HG02759 (cell line): ENCODE results near the gene CCDC34.
A peak's percentile ranks its signal among the peaks of the same experiment; 100 is the strongest.

Experiments used
- ATAC-seq: cut with Tn5 transposase; IDR thresholded peaks from one replicate; pipeline ENCODE4 v1.9.1; 2021; ENCODE audit warnings: mild to moderate bottlenecking, moderate library complexity; ENCODE audit not compliant: unreplicated experiment

The CCDC34 gene

DNA sequence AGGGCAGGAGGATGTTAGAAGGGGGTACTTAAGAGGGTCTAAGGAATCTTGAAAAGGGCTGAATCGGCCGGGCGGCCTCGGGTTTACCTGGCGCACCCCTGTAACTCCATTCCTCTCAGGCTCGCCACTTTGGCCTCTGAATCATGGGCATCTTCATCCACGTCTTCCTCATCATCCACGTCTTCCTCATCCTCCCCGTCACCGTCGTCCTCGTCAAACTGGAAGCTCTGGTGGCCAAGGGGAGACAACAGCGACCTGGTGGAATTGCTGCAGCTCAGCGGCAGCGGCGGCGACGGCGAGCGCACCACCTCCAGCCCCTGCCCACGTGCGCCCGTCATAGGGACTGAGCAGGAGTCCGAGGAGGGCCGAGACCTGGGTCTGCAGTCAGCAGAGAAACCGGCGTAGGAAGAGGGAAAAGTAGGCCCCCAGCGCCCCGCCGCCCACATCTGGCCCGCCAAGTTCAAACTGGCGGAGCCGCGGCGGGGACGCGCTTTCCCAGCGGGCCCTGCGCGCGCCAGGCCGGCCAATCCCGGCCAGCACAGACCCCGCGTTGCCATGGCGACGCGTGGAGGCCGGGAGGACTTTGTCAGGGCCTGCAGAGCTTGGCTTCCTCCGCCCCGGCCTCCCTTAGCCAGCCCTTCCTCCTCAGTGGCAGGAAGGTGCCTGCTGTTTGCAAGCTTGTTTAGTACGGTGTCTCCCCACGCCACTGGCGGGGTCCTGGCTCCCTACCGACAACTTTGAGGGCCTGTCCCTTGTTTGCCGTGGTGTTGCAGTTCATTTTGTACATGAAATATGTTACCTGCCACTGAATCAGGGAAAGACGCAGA lies at the start of gene CCDC34:
Gene CCDC34, minus strand, starts transcription at position 467 of the 827 bp plus-strand sequence. Its CDS starts 21 bp downstream, at position 446.
- ATAC-seq: peak; percentile 99

- no peak for ATAC-seq
These were observed 49.2 kb upstream of the CCDC34 start for GRCh38 chr11:27412192-27412691.

DNA sequence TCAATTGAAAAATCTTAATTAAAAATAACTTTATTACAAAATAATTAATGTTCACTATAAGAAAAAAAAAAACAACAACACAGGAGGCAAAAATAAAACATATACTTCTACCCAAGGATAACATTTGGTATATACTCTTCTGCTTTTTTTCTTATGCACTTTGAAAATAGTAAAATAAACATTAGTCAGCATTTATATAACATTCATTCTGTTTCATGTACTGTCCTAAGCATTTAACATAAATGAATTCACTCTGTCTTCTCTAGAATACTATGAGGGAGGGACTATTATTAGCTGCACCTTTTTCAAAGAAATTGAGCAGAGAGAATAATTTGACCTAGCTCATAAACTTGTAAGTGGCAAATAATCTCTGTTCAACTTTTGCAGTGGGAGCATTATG lies 48.3 kb upstream of the CCDC34 start:
- no peak for ATAC-seq

- ATAC-seq: no peak
These were observed 47.3 kb upstream of the CCDC34 start for GRCh38 chr11:27410272-27410671.

- ATAC-seq: no peak
These were observed 46.7 kb upstream of the CCDC34 start for GRCh38 chr11:27409742-27410141.

DNA sequence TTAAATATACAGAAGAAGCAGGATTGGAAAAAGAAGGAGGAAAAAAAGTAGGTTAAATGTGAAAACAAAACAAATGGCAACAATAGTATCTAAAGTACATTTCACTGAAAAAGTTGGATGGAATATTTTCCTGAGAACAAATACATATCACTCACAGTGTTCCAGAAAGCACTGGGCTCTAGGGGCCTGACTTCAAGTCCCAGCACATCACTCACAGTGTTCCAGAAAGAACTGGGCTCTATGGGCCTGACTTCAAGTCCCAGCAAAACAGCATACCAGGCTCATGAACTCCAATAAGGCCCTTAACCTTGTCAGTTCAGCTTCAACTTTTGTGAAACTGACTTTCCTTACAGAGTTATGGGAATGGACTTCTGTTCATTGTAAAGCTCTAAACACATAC lies 46.0 kb upstream of the CCDC34 start:
- ATAC-seq: no peak

DNA sequence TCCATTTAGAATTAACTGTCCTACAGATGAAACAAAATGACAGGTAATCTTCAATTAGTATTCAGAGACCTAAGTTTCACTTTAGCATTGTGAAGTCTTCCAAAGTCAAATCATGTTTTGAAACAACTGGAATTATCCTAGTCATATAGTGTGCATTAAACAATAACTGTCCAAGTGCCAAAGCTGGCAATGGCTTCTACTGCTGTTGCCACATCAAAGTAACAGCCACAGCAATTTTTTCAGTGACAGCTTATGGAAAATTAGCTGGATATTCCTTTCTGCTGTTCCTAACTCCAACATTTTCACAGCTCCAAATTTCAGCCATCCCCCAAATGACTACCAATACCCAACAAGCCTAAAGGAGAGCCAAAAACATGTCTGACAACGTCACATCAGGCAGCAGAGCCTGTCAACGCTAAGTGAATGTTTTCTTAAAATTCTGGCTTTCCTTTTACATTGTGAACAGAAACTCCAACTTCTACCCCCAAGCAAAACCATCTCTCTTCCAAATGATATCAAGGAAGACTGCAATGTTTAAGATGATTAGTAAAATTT lies 45.3 kb upstream of the CCDC34 start:
- ATAC-seq: no peak

DNA sequence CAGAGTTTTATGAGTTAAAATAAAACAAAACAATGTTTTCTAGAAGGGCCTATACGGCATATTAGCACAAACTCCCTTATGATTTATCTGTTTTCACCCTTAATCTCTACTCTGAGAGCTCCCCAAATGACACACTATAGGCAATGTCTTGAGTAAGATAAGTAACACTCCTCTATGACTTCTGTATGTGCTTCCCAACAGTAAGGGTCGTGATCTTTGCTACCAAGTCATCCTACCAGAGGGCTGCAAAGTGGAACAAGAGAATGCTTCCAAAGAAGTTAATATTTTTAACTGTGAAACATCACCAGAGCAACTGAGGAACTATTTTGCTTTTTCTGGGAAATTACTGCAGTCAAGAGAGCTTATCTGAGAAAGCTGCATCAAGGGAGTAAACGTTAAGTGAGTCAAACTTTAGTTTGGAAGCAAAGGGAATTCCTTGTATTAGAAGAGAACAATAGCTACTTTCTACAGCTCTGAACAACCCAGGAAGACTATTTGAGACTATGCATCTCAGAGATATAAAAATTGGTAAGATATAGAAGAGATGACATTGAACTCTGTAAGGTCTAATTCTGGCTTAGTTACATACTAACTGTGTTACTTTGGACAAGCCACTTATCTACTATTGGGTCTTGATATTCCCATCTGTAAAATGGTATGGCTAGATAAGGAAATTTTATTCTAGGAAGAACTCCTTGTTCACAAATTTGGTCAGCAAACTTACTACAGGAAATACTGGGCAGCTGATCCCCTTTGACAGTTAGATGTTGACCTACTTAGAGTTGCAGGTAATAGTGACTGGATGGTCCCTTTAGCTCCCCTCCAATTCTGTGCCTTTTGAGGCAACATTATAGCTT lies 43.7 kb upstream of the CCDC34 start:
- ATAC-seq: no peak

GRCh38 chr11:27405134-27405533 lies 42.1 kb upstream of the CCDC34 start:
- ATAC-seq: no peak

DNA sequence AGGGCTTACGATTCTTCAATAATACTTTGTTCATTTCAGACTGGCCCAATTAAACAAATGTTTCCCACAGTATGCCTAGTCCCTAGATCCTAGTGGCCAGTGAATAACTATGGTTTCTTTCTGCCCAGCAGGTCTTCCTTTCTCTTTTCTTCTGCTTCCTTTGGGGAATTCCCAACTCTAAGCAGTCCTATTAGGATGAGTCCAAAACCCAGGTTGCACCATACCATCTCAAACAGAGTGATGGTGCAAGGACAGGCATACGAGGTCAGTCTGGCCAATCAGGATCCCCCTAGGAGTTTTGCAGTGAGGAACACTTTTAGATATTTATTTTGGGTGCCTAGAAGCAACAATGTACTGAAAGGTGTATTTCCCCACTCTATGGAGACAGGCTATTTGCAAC lies 41.4 kb upstream of the CCDC34 start:
- no peak for ATAC-seq

DNA sequence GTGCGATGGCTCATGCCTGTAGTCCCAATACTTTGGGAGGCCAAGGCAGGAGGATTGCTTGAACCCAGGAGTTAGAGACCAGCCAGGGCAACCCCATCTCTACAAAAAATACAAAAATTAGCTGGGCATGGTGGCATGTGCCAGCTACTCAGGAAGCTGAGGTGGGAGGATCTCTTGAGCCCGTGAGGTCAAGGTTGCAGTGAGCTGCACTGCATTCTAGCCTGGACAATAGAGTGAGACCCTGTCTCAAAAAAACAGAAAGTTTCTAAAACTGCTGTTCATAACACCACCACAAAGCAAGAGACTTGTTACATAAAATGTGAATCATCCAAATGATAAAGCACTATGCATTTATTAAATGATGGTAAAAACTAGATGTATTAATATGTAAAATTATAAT lies 40.2 kb upstream of the CCDC34 start:
- ATAC-seq: no peak

- no peak for ATAC-seq
These were observed 39.4 kb upstream of the CCDC34 start for GRCh38 chr11:27402450-27402849.

GRCh38 chr11:27401833-27402316 lies 38.9 kb upstream of the CCDC34 start:
- no peak for ATAC-seq

DNA sequence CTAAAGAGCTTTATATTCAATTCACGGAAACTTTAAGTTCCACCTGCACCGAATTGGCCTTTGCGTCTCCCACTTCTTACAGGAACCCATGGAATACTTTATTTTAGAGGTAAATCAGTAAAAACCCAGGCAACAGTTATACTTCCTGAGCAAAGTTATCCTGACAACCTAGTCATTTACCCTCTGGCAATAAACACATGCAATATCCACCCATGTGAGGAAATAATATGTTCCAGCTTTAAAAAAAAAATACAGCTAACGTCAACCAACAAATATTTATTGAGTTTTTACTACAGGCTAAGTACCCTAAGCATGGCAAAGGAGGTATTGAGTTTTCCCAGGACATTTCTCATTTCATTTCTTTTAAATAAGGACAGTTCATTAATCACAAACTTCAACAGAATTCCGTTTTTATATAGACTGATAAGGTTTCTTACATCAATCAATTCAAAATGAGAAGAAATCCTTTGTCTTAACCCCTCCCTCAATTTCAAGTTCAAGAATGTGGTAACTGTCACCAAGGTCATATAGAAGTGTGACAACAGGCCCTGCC lies 38.3 kb upstream of the CCDC34 start:
- no peak for ATAC-seq

DNA sequence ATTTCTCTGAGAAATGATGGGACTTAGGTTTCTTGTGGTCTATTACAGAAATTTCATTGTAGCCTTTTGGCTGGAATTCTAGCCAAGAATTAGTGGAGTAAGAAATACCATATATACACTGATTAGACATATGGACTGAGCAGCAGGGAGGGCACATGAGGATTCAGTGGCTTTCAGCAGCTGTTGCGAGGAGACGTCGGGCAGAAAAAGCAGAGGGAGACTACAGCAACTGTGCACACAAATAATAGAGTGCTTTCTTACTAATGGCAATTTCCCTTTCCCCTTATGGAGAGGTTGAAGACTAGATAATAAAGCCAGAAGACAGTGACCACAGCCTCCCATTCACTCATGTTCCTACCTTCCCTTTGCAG lies 35.4 kb upstream of the CCDC34 start:
- ATAC-seq: no peak

DNA sequence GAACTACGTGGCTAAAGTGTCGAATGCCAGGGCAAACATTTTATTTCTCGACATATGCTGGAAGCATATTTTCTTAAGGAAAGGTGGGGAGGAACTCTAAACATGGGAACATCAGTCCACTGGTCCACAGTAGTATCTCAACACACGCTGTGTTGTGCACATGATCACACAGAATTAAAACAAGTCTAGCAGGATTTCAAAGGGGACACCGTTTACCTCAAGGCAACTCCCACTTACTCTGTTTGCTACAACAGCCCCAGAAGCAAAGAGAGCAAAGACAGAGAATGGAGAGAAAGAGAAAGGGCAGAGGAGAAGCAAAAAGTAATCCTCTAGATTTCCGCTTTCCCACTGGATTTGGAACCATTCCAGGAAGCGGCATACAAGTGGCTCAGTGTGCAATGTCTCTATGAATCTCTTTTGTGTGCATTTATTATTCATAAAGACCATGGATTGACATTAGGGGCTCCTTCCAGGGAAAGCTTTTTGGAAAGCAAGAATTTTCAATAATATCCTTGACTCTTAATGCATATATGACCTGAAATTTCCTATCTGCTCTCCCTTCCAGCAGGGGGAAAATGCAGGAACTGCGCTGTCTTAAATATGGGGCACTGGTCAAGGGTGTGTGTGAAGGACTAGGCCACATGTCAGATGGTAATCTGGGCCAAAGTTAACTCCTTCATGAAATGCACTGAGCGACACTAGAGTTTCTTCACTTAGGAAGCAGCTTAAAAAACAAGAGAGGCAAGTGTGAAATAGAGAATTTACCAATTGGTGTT lies 34.8 kb upstream of the CCDC34 start:
- no peak for ATAC-seq

DNA sequence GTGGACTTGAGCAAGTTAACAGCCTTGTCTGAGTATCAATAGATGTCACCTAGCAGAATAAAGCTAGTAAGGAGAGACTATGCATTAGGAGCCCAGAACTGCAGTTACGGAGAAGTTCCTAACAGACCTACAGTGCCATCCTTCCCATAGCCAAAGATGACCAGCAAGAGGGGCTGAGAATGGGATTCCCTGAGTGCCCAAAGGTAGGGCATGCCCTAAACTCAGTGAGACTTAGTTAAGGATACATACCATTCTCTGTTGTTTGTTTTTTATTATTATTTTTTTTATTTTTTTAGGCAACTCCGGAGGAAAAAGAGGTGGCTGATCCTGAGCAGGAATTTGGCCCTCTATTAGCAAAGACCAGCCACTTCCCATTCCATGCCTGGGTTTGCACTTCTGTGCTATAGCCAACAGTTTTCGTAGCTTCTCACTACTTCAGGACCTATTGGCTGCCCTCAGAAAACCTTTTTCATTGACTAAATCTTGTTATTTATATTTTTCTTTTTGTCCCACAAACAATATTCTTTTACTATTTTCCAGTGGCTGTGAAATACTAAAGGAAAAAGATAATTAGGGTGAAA lies 33.3 kb upstream of the CCDC34 start:
- ATAC-seq: no peak

DNA sequence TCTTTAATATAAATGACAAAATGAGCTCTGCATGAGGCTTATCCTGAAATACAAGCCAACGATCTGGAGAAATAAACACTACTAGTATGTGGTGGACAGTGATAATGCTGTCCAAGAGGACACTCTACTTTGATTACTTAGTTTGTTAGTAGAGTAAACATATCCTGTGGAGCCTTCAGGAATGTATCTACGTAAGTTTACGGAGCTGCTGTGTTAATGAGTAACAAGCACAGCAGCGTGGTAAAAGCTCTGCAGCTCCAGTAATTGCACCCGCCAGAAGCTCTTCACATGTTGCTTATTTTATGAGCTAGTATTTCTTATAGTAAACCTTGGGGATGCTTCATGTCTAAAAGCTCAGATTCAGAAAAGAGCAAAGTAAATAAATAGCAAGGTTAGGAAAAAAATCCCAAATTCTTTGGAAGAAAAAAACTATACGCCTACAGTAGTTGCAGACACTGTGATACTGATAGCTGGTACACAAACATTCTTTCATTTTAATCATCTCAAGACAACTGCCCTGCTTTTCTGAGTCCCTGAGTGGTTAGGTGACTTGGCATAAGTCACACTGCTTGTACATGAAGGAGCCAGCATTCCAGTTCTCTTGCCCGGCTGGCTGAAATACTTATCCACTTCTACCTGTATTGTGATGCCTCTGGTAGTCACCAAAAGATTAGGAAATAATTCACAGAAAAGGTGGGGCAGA lies 32.7 kb upstream of the CCDC34 start:
- no peak for ATAC-seq

DNA sequence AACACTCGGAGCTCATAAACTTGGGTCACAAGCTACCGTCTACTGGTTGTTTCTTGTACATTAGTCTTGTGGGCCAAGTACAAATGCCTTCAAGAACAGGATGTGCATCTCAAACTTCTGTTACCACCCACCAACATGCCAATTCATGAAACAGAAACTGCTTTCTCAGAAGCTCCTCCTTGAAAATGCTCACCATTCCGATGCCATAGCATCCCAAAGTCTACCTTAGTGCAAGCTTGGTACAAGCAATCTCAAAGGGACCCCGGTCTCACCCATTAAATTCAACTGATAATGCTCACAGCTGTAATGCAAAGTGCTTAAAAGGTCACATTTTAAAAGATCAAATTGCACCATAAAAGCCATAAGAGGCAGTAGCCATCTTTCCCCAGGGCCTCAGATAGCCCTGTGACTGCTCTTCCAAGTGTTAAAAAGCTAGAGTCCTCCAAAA lies 31.8 kb upstream of the CCDC34 start:
- no peak for ATAC-seq
